ENCODE results near the gene NMRK1.

DNA sequence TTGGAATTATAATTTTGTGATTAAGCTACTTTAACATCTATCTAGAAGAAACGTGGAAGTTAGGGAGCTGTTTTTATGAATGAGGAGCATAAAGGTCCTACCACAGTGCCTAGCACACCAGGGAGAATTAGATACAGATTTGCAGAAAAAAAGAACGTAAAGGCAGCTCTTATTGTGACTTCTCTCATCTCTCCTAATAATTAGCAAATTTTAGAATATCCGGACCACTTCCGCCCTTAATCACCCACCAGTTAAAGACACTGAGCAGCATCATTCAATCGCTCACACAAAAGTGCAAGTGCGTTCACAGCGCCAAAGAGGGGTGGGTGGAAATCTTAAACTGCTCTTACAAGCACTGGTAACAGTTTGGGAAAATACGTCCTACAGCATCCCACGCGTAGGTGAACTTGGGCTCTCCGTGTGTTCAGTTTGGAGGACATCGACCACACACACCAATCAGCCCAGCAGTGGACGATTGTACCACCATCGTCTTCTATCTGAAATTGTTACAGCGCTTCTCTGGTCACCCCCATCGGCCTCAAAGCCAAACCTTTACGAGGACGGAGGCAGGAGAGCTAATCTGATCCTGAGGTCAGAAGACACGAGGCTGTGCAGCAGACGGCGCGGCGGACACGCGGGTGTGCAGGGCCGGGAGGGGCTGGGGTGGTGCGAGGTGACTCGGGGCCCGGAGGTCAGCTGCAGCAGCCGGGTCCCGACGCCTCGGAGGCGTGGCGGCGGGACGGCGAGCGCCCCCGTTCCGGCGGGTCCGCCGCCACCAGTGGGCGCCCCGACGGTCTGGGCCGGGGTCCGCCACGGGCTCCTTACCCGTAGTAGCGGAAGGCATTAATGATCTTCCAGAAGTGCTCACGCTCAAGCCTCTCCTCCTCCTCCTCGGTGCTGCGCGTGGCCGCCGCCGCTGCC is 60.5 kb downstream of the NMRK1 start:
- TF ChIP-seq, protein P1, sequence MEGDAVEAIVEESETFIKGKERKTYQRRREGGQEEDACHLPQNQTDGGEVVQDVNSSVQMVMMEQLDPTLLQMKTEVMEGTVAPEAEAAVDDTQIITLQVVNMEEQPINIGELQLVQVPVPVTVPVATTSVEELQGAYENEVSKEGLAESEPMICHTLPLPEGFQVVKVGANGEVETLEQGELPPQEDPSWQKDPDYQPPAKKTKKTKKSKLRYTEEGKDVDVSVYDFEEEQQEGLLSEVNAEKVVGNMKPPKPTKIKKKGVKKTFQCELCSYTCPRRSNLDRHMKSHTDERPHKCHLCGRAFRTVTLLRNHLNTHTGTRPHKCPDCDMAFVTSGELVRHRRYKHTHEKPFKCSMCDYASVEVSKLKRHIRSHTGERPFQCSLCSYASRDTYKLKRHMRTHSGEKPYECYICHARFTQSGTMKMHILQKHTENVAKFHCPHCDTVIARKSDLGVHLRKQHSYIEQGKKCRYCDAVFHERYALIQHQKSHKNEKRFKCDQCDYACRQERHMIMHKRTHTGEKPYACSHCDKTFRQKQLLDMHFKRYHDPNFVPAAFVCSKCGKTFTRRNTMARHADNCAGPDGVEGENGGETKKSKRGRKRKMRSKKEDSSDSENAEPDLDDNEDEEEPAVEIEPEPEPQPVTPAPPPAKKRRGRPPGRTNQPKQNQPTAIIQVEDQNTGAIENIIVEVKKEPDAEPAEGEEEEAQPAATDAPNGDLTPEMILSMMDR (IDR thresholded peaks at IDR 0.05) = no peak
- TF ChIP-seq POLR2A (IDR thresholded peaks at IDR 0.05) = no peak
